ENCODE data around the gene HYAL3.
A peak's percentile ranks its signal among the peaks of the same experiment; 100 is the strongest.
"Not testable (repeated sequence)": the region's sequence is repeated elsewhere in the genome, so short reads cannot be mapped to it uniquely, and the experiment has no call there.

Gene HYAL3

DNA sequence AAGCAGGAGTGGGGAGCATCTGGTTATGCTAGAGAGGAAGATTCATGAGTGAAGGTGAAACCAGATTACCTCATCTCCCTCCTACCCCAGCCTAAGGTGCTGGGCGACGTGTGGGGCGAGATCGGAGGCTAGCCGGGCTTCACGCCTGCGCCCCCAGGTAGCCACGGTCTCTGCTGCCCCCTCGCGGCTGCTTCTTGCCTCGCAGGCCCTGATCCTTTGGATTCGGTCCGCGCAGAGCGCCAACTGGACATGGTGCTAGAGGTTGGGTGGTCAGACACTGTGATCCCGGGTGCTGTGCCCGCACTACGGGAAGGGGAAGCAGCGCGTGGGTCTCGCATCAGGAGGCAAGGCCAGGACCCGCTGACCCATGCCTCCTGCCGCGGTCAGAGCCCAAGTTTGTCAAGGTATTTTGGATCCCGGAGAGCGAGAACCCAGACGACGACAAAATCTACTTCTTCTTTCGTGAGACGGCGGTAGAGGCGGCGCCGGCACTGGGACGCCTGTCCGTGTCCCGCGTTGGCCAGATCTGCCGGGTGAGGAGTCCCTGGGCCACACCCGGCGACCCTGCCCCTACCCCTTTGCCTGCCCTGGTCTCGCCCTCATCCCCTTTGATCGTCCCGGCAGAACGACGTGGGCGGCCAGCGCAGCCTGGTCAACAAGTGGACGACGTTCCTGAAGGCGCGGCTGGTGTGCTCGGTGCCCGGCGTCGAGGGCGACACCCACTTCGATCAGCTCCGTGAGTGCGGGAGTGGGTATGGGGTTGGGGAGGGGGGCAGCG is 26.1 kb downstream of the HYAL3 start:
- Histone ChIP-seq H3K79me2 (ENCODE audit: insufficient read depth, low read length) (no peaks in the 10 kb centered on the region), H3K9me3 (ENCODE audit: insufficient read depth, low read length, severe bottlenecking) (no peaks in the 10 kb centered on the region), H3K27ac (ENCODE audit: low read length) (no peak overlapping the region), H3K27me3 (ENCODE audit: insufficient read depth, low read length, poor library complexity) (peaks cover 24% of the 10 kb centered on the region), H3K4me3 (ENCODE audit: low read depth in 1 of 2, low read length in 2 of 2) (no peak overlapping the region; a peak in 1 of 4 replicates), H2AFZ (ENCODE audit: low read depth, low read length) (no peak overlapping the region; the same call in 1 of the 2 replicates), H3K4me1 (ENCODE audit: insufficient read depth, low read length) (peaks cover 8% of the 10 kb centered on the region), H3K9ac (ENCODE audit: low read depth, low read length) (0 out of 2 replicates have a peak overlapping the region, but pooled peaks have one; percentile 17), H3K4me2 (ENCODE audit: insufficient read depth, low read length) (peak overlapping the region; percentile 51), H4K20me1 (ENCODE audit: insufficient read depth, low read length) (no peaks in the 10 kb centered on the region), H3K36me3 (ENCODE audit: insufficient read depth, low read length) (no peaks in the 10 kb centered on the region)
- DNase-seq (peak; percentile 74), ATAC-seq (ENCODE audit: insufficient read depth, low read depth) (peak; percentile 85)
- TF ChIP-seq CTCF (IDR thresholded peaks at IDR 0.05; ENCODE audit: borderline replicate concordance, extremely low read depth, low read length, poor library complexity, severe bottlenecking) (peak; percentile 98), EZH2 (IDR thresholded peaks at IDR 0.05; ENCODE audit: borderline replicate concordance, low read depth, low read length, severe bottlenecking) (no peak)

DNA sequence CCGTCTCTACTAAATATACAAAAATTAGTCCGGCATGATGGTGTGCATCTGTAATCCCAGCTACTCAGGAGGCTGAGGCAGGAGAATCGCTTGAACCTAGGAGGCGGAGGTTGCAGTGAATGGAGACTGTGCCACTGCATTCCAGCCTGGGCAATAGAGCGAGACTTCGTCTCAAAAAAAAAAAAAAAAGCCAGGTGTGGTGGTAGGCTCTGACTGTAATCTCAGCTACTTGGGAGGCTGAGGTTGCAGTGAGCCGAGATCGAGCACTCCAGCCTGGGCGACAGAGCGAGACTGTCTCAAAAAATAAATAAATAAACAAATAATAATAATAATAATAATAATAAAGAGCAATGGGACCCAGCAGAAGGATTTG is 26.7 kb downstream of the HYAL3 start:
- not testable (repeated sequence) for H3K9me3 ChIP-seq (ENCODE audit: insufficient read depth, low read length, severe bottlenecking); ATAC-seq (ENCODE audit: insufficient read depth, low read depth); H3K4me1 ChIP-seq (ENCODE audit: insufficient read depth, low read length); H4K20me1 ChIP-seq (ENCODE audit: insufficient read depth, low read length); H3K9ac ChIP-seq (ENCODE audit: low read depth, low read length); H2AFZ ChIP-seq (ENCODE audit: low read depth, low read length); H3K79me2 ChIP-seq (ENCODE audit: insufficient read depth, low read length); H3K36me3 ChIP-seq (ENCODE audit: insufficient read depth, low read length); H3K4me3 ChIP-seq (ENCODE audit: low read depth in 1 of 2, low read length in 2 of 2); DNase-seq; H3K27ac ChIP-seq (ENCODE audit: low read length)
- Histone ChIP-seq H3K27me3 (ENCODE audit: insufficient read depth, low read length, poor library complexity) (peaks cover 24% of the 10 kb centered on the region), H3K4me2 (ENCODE audit: insufficient read depth, low read length) (peak overlapping the region; percentile 51; the same call in 1 of the 2 replicates)

GRCh38 chr3:50271314-50271936 is 27.8 kb downstream of the HYAL3 start:
- no peaks in the 10 kb centered on the region for H3K79me2 ChIP-seq (ENCODE audit: insufficient read depth, low read length)
- peaks cover 22% of the 10 kb centered on the region for H3K27me3 ChIP-seq (ENCODE audit: insufficient read depth, low read length, poor library complexity)
- H4K20me1 ChIP-seq (ENCODE audit: insufficient read depth, low read length), result no peaks in the 10 kb centered on the region
- H3K9ac ChIP-seq (ENCODE audit: low read depth, low read length), result no peak overlapping the region
- H3K4me2 ChIP-seq (ENCODE audit: insufficient read depth, low read length), result no peak overlapping the region
- no peak overlapping the region for H3K27ac ChIP-seq (ENCODE audit: low read length)
- H3K4me3 ChIP-seq (ENCODE audit: low read depth in 1 of 2, low read length in 2 of 2), result no peak overlapping the region
- ATAC-seq (ENCODE audit: insufficient read depth, low read depth) (no peak), DNase-seq (no peak)
- H3K4me1 ChIP-seq (ENCODE audit: insufficient read depth, low read length), result peaks cover 8% of the 10 kb centered on the region
- TF ChIP-seq CTCF (IDR thresholded peaks at IDR 0.05; ENCODE audit: borderline replicate concordance, extremely low read depth, low read length, poor library complexity, severe bottlenecking) (no peak), EZH2 (IDR thresholded peaks at IDR 0.05; ENCODE audit: borderline replicate concordance, low read depth, low read length, severe bottlenecking) (no peak)
- H2AFZ ChIP-seq (ENCODE audit: low read depth, low read length), result no peak overlapping the region
- no peaks in the 10 kb centered on the region for H3K36me3 ChIP-seq (ENCODE audit: insufficient read depth, low read length)
- H3K9me3 ChIP-seq (ENCODE audit: insufficient read depth, low read length, severe bottlenecking), result no peaks in the 10 kb centered on the region

Measured in DND-41 (cell line).